Measurements from ENCODE around the gene TPBGL. TPM values are rescaled to one million over a fixed set of nuclear protein-coding genes. Genes with fewer than 3 reads are reported as not detected.

Gene TPBGL
- total RNA-seq, 2 experiments from 2014 or later = 0.14 to 0.28 TPM

DNA sequence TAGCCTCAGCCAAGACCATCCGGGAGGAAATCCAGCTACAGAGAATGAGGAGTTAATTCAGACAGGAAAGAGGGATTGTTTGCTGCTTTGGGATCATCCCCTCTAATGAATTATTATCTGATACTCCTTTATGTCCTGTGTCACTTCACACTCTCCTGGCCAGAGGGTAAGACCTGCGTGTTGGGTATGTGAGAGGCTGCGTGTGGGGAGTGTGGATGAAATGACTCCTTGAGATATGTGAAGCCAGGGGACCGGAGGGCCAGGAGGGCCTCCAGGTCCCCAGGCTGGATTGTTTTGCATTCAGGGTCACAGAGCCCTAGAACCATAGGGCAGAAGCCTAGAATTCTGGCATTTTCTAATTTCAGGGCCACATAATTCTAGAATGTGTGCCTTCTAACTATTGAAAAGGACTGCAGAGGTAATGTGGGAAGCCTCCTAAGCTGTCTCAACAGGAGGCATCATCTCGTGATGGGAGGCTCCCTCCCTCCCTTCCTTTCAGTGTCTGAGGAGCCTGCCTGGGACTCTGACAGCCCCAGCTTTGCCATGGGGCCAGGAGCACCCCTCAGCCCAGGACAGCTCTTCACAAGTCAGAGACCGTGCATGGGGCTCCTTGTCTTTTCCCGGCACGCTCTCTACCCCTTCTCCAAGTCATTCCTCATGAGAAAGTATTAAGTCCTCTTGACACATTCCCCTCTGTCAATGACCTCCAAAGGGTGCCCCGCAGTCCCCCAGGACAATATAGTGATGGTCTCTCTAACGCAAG lies 3.7 kb downstream of the TPBGL start:
- no peaks in the 10 kb centered on the region for H3K9me3 Mint-ChIP-seq
- no peak overlapping the region for H3K27ac Mint-ChIP-seq
- H3K27me3 Mint-ChIP-seq = peaks cover 44% of the 10 kb centered on the region
- POLR2A ChIA-PET = no interaction called here
- ATAC-seq (ENCODE audit: low read depth) = no peak
- no peak overlapping the region for H3K4me3 Mint-ChIP-seq
- no peaks in the 10 kb centered on the region for H3K36me3 Mint-ChIP-seq
- peaks cover 5% of the 10 kb centered on the region for H3K4me1 Mint-ChIP-seq
- DNase-seq = peak; percentile 12

DNA sequence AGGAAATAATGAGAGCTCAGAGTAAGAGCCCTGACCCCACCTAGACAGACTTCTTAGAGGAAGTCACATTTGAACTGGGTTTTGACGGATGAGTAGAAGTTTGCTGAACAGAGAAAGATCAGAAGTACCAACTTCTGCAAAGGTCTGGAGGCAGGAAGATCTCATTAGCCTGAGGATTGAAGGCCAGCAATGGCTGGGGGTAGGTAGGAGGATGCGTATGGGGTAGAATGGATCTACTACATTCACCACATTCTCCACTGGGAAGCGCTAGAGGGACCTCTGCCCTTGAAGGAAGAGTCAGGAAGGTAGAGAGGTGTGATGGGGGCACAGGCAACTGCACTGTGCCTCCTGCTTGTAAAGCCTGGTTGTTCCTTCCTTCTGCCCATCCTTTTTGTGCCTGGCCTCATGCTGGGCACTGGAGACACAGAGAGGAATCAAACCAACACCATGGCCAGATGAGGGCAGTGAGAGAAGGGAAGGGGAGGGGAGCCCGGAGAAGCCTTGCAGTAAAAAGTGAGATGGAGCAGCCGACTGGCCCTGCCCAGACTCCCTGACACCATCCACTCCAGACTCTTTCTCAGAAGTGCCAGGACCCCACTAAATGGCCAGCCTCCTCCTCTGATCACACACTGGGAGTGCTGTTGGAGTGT lies 4.9 kb downstream of the TPBGL start:
- POLR2A ChIA-PET = no interaction called here
- Mint-ChIP-seq H3K9me3 (no peaks in the 10 kb centered on the region), H3K27ac (no peak overlapping the region), H3K4me1 (peaks cover 5% of the 10 kb centered on the region), H3K4me3 (no peak overlapping the region), H3K36me3 (no peaks in the 10 kb centered on the region), H3K27me3 (peaks cover 32% of the 10 kb centered on the region)
- peak; percentile 22 for DNase-seq
- ATAC-seq (ENCODE audit: low read depth) = no peak

DNA sequence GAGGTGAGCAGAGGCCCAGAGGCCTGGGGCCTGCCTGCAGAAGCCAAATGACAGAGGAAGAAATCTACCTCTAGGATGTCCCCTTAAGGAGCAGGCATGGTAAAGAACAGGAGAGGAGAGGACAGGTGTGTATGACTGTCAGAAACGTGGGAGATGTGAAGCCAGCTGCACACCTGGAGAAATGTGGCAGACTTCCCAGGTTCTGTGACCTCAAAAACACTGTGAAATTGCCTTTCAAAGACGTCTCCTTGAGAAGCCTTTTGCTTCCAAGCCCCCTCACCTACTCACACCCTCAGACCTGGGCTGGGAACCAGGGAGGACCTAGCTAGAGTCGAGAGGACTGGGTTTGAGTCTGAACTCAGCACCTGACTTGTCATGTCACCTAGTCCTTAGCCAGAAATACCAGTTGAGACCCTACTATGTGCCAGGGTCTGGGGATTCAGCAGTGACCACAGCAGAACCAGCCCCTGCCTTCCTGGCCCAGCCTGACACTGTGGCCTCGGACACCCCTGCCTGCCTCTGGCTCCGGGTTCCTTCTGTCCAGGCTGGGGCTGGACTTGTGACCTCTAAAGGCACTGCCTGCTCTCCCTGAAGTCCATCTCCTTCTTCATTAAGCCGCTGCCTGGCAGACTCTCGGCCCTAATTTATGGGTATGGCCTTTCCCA lies 5.6 kb downstream of the TPBGL start:
- Mint-ChIP-seq H3K27ac (no peak overlapping the region), H3K4me1 (peaks cover 5% of the 10 kb centered on the region), H3K36me3 (no peaks in the 10 kb centered on the region), H3K4me3 (no peak overlapping the region), H3K9me3 (no peaks in the 10 kb centered on the region), H3K27me3 (peaks cover 31% of the 10 kb centered on the region)
- DNase-seq (no peak), ATAC-seq (ENCODE audit: low read depth) (no peak)
- POLR2A ChIA-PET = no interaction called here

DNA sequence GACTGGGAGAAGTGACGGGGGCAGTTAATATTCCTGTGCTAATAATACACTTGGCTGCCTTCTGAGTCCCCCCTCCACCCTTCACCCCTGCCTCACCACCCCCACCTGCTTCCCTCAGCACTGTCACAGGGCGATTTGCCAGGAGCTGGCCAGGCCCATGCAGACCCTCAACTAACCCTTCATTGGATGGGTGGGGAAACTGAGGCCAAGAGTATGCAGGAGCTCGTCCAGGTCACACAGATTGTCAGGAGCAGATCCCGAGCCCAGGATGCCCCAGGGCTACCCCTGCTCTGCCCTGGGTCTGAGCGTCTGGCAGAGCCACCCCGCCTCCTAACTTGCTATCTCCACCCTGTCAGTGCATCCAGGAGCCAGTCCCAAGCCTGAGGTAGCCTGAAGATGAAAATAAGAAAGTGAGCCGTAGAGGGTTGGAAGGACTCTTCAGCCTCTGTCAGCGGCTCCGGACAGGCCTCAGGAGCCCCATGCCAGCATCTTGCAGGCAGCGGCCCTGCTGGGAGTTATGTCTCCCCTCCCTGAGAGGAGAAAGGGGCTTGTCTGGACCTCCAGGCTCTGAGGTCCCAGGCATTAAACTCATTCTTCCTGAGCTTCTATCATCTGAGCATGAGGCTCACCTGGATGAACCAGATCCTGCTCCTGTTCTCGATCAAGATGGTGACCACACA lies 6.2 kb downstream of the TPBGL start:
- peaks cover 31% of the 10 kb centered on the region for H3K27me3 Mint-ChIP-seq
- ATAC-seq (ENCODE audit: low read depth) (no peak), DNase-seq (peak; percentile 22)
- H3K4me3 Mint-ChIP-seq = no peak overlapping the region
- H3K4me1 Mint-ChIP-seq = peaks cover 5% of the 10 kb centered on the region
- H3K9me3 Mint-ChIP-seq = no peaks in the 10 kb centered on the region
- POLR2A ChIA-PET = no interaction called here
- H3K36me3 Mint-ChIP-seq = no peaks in the 10 kb centered on the region
- H3K27ac Mint-ChIP-seq = no peak overlapping the region

DNA sequence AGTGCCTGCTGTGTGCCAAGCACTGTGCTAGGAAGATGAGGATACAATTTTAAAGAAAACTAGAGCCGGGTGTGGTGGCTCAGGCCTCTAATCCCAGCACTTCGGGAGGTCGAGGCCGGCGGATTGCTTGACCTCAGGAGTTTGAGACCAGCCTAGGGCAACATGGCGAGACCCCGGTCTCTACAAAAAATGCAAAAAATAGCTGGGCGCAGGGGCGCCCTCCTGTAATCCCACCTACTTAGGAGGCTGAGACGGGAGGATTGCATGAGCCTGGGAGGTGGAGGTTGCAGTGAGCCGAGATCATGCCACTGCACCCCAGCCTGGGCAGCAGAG lies 8.3 kb downstream of the TPBGL start:
- Mint-ChIP-seq H3K9me3 (no peaks in the 10 kb centered on the region), H3K36me3 (no peaks in the 10 kb centered on the region), H3K27ac (no peak overlapping the region), H3K27me3 (peaks cover 23% of the 10 kb centered on the region), H3K4me3 (no peak overlapping the region), H3K4me1 (no peaks in the 10 kb centered on the region)
- DNase-seq = no peak
- no peak for ATAC-seq (ENCODE audit: low read depth)
- POLR2A ChIA-PET = interaction anchor here (1.0 to 1.5 kb wide), 3 partner anchors 34 to 108 kb away, joined by 3 to 7 read pairs (median 4); no protein-coding TSS in a partner anchor

DNA sequence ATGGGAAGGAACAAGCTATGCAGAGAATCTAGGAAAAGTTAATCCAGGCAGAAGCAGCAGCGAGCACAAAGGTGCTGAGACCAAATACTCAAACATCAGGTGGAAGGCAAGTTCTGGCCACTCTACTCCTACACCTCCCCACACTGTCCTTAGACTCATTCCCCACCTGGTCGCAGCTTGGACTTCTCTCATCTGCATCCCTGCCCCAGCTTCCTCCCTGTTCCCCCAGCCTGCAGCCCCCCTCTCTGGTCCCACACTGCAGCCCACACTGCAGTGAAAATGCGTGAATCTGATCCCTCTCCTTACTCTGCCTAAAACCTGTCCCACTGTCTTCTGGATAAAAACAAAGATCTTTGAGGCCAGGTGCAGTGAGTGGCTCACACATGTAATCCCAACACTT lies 9.1 kb downstream of the TPBGL start:
- H3K9me3 Mint-ChIP-seq = no peaks in the 10 kb centered on the region
- no peaks in the 10 kb centered on the region for H3K36me3 Mint-ChIP-seq
- DNase-seq (peak; percentile 10), ATAC-seq (ENCODE audit: low read depth) (no peak)
- H3K27me3 Mint-ChIP-seq = peaks cover 18% of the 10 kb centered on the region
- POLR2A ChIA-PET = no interaction called here
- no peak overlapping the region for H3K27ac Mint-ChIP-seq
- no peaks in the 10 kb centered on the region for H3K4me1 Mint-ChIP-seq
- H3K4me3 Mint-ChIP-seq = no peak overlapping the region

DNA sequence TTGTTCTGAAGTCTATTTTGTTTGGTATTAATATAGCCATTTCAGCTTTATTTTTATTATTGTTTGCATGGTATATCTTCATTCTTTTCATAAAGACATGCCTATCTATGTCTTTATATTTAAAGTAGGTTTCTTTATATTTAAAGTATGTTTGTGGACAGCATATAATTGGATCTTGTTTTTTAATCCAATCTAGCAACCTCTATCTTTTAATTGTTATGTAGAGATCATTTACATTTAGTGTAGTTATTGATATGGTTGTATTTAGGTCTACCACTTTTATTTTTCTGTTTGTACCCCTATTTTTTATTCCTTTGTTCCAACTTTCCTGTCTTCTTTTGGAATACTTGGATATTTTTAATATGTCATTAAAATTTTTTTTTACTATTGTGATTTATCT lies 13.8 kb downstream of the TPBGL start:
- DNase-seq (no peak), ATAC-seq (ENCODE audit: low read depth) (no peak)
- POLR2A ChIA-PET = no interaction called here
- Mint-ChIP-seq H3K27ac (no peak overlapping the region), H3K4me1 (no peaks in the 10 kb centered on the region), H3K4me3 (no peak overlapping the region), H3K9me3 (no peaks in the 10 kb centered on the region), H3K27me3 (peaks cover 35% of the 10 kb centered on the region), H3K36me3 (no peaks in the 10 kb centered on the region)

DNA sequence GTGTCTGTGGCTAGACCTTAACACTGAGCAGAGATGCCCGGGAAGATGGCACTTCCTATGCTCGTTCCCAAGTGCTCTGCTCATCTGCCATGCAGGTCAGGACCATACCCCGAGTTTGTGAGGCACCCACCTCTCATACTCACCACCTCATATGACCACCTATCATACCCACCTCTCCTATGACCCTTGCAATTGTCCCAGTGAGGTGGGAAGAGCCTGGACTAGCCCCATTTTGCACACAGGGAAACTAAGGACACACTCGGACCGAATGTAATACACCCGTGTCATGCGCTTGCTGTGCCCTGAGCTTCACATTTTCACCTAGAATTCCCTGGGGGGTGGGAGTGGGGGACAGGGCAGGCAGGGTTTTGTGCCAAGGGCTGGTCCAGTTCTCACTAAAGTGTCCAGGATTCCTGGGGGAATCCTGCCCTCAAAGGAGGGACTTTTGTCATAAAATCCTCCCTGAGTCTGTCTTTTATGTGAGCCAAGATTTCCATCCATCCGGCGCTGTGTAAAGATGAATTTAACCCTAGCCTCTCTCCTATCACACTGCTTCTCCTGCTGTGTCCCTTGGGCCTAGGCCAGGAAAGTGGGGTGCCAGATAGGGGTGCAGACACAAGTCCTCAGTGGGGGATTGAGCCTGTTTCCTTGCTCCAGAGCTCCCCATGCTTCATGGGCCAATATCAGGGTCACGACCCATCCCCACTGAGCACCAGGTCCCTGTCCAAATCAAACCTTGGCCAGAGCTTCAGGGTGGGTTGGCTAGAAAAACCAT lies 20.0 kb downstream of the TPBGL start:
- Mint-ChIP-seq H3K9me3 (no peaks in the 10 kb centered on the region), H3K27me3 (peaks cover 18% of the 10 kb centered on the region), H3K4me3 (peak overlapping the region; percentile 18), H3K4me1 (peaks cover 30% of the 10 kb centered on the region), H3K36me3 (no peaks in the 10 kb centered on the region), H3K27ac (peak overlapping the region; percentile 80)
- DNase-seq (peak; percentile 31), ATAC-seq (ENCODE audit: low read depth) (no peak)
- POLR2A ChIA-PET = interaction anchor here (1.2 to 1.9 kb wide), 2 partner anchors 15 to 18 kb away, joined by 4 to 9 read pairs; no protein-coding TSS in a partner anchor

DNA sequence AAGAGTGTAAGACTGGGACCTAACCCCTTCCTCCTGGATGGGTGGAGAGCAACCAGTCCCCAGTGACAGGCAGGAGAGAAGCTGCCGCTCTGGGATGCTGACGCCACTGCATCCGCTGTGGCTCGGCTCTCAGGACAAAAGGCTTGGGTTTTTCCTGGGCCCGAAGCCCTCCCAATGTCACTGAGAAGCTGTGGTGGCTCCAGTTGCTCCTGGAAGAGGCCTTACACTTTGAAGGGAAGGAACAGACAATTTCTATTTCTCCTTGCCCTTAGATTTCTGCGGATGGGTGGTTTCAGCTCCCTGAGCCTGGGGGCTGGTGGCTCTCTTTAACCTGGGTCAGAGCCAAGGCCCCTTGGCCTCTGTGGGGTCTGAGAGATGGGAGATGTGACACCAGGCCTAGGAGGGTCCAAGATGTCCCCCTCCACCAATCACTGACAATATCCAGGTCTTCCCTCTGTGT lies 21.4 kb downstream of the TPBGL start:
- Mint-ChIP-seq H3K4me1 (peaks cover 30% of the 10 kb centered on the region), H3K4me3 (no peak overlapping the region), H3K36me3 (peaks cover 1% of the 10 kb centered on the region), H3K9me3 (no peaks in the 10 kb centered on the region), H3K27me3 (peaks cover 7% of the 10 kb centered on the region), H3K27ac (peak overlapping the region; percentile 16)
- peak; percentile 25 for DNase-seq
- POLR2A ChIA-PET = interaction anchor here (1.9 kb wide), 1 partner anchor 13 kb away, joined by 9 read pairs; no protein-coding TSS in a partner anchor
- no peak for ATAC-seq (ENCODE audit: low read depth)

DNA sequence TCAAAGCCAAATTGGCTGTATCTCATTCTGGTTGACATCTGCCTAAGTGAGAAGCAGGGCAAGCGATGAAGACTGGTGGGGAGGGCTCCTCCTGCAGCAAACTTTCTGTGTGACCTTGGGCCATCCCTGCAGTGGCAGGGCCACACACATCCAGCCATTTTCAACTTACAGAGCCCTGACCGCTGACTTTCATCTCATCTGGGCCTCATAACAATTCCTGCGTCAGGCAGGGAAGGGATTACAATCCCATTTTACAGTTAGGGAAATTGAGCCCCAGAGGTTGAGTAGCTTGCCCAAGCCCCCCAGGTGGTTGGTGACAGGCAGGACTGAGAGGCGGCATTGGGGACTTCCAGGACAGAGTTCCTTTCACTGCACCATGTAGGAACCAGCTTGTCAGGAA lies 21.9 kb downstream of the TPBGL start:
- Mint-ChIP-seq H3K36me3 (peaks cover 1% of the 10 kb centered on the region), H3K27me3 (peaks cover 6% of the 10 kb centered on the region), H3K4me3 (no peak overlapping the region), H3K9me3 (no peaks in the 10 kb centered on the region), H3K4me1 (peaks cover 30% of the 10 kb centered on the region), H3K27ac (peak overlapping the region; percentile 16)
- DNase-seq (no peak), ATAC-seq (ENCODE audit: low read depth) (no peak)
- POLR2A ChIA-PET = interaction anchor here (1.0 to 1.9 kb wide), 2 partner anchors 13 to 78 kb away, joined by 3 to 9 read pairs; no protein-coding TSS in a partner anchor

DNA sequence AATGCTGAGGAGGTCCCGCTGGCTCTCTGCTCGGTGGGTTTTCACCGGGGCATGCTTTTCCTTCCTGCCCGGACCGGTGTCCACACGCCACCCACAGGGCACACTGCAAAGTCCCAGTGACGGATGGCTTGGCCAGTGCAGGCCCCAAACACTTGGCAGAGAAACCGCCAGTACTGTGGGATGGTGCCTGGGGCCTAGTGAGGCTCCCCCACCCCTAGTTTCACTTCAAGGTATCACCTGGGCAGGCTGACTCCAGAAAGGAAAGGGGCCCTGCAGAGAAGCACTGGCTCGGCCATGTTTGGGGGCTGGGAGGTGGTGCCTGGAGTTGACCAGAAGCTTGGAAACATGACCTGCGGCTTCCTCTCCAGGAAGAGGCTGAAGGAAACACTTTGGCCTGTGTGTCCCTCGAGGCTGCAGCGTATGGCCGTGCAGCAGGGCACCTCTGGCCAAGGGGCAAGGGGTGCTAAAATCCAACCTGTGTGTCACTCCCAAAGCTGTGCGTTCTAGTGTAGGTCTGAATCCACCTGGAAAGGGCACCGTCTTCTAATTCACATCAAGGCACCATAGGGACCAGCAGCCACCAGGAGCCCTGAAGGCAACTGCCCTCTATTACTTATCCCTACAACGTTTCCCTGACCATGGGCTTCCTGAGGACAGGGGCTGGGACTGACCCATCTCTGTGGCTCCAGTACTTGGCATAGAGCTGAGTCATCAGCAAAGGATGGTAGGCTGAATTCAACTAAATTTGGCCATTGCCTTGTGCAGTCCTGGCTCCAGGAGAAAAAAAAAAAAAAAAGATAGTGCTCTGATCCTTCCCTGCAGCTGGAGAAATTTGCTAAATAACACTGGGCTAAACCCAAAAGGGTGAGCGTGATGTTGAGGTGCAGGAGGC lies 22.6 kb downstream of the TPBGL start:
- Mint-ChIP-seq H3K36me3 (peaks cover 3% of the 10 kb centered on the region), H3K27ac (peak overlapping the region; percentile 33), H3K4me3 (no peak overlapping the region), H3K4me1 (peaks cover 30% of the 10 kb centered on the region), H3K27me3 (no peaks in the 10 kb centered on the region), H3K9me3 (no peaks in the 10 kb centered on the region)
- ATAC-seq (ENCODE audit: low read depth) (no peak), DNase-seq (peak; percentile 28)
- POLR2A ChIA-PET = interaction anchor here (1.0 kb wide), 2 partner anchors 77 to 137 kb away, joined by 3 read pairs; no protein-coding TSS in a partner anchor

DNA sequence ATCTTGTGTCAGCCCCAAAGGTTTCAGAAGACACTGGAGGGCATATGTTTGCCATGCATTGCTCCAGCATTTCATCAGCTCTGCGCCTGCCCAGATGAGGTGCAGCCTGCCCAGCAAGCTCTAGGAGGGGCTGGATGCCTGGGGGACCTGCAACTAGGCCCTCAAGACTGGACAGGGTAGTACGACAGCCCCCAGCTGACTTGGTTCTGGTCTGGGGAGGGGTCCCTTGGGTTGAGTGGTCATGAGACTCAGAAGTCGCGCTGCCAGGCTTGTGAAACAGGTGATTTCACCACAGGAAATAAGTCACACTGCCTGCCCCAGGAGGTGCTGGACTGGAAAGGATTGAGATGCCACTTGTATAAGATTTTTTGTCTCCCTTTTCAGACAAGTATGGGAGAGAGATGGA lies 23.4 kb downstream of the TPBGL start:
- Mint-ChIP-seq H3K27ac (peak overlapping the region; percentile 33), H3K9me3 (no peaks in the 10 kb centered on the region), H3K4me1 (peaks cover 30% of the 10 kb centered on the region), H3K36me3 (peaks cover 3% of the 10 kb centered on the region), H3K4me3 (no peak overlapping the region), H3K27me3 (no peaks in the 10 kb centered on the region)
- ATAC-seq (ENCODE audit: low read depth) (peak; percentile 39), DNase-seq (peak; percentile 38)
- POLR2A ChIA-PET = interaction anchor here (1.0 kb wide), 1 partner anchor 136 kb away, joined by 3 read pairs; no protein-coding TSS in a partner anchor

Measured in activated naive CD8-positive, alpha-beta T cell treated with anti-CD3 and anti-CD28 coated beads, Interleukin-2, amount 10 ng/mL, durations not matched to agents 7 days and 5 days (primary cell).